Gastroesophageal sphincter (tissue), 4 donors: ENCODE measurements around the gene EMCN. TPM values are rescaled to one million over a fixed set of nuclear protein-coding genes. Genes with fewer than 3 reads are reported as not detected.

Source experiments
- ATAC-seq: fragments of 150-250 bp; one replicate; pipeline ENCODE4 v1.9.1; 2016; ENCODE audit warnings: mild to moderate bottlenecking, moderate library complexity
- H3K27ac ChIP-seq, 4 donors: fragments of 200-600 bp; sonication (generic) in 3 of 4; 1 replicate in 3 of 4; 2 replicates in 1 of 4; pipeline ENCODE4 v1.5.1; 2016 to 2019
- H3K27me3 ChIP-seq: fragments of 200-600 bp; sonication (generic); one replicate; pipeline ENCODE4 v1.5.1; 2019
- H3K36me3 ChIP-seq, 2 donors: fragments of 200-600 bp; sonication (generic); one replicate each; pipeline ENCODE4 v1.5.1; 2019; ENCODE audit warnings: control low read depth in 1 of 2
- H3K4me1 ChIP-seq, 3 donors: fragments of 200-600 bp; sonication (generic); 1 replicate in 2 of 3; 2 replicates in 1 of 3; pipeline ENCODE4 v1.5.1; 2016 to 2019; ENCODE audit warnings: control low read depth in 2 of 3
- H3K4me3 ChIP-seq, 2 donors: fragments of 200-600 bp; sonication (generic); one replicate each; pipeline ENCODE4 v1.5.1; 2019; ENCODE audit warnings: mild to moderate bottlenecking in 1 of 2, moderate library complexity in 1 of 2
- H3K9me3 ChIP-seq, 3 donors: fragments of 200-600 bp; sonication (generic); one replicate each; pipeline ENCODE4 v1.5.1; 2017 to 2019; ENCODE audit warnings: control low read depth in 2 of 3
- CTCF ChIP-seq, 4 experiments: fragments of 200-600 bp in 2 of 4; fragments of 450-650 bp in 2 of 4; sonication (generic) in 1 of 4; IDR thresholded peaks; one replicate each; pipeline ENCODE4 v1.5.1; 2017 to 2019; ENCODE audit warnings: antibody characterized with exemption in 4 of 4, mild to moderate bottlenecking in 2 of 4, moderate library complexity in 2 of 4
- EP300 ChIP-seq: sonication (generic); formaldehyde crosslinking; IDR thresholded peaks from one replicate; pipeline ENCODE4 v1.6.1; 2017; ENCODE audit warnings: antibody characterized with exemption, mild to moderate bottlenecking
- POLR2A ChIP-seq, 2 donors: fragments of 450-650 bp; IDR thresholded peaks; one replicate each; pipeline ENCODE4 v1.6.1; 2017; ENCODE audit warnings: antibody characterized with exemption in 2 of 2, mild to moderate bottlenecking in 2 of 2, moderate library complexity in 1 of 2
- POLR2AphosphoS5 ChIP-seq: sonication (generic); formaldehyde crosslinking; IDR thresholded peaks from one replicate; pipeline ENCODE4 v1.6.1; 2017; ENCODE audit warnings: antibody characterized with exemption
- WGBS, 2 donors: methylation state at CpG; one replicate each; pipeline ENCODE4 v1.1.5; 2018; ENCODE audit warnings: low coverage in 1 of 2; 5-methylcytosine and 5-hydroxymethylcytosine counted together
- total RNA-seq, 4 donors: library from RNA; depleted of rRNA; stranded (reverse); fragments of >200 nt; gene quantifications; one replicate each; pipeline ENCODE4 v1.1.0, GENCODE V29; 2016

The EMCN gene
- total RNA-seq, 4 donors from 2014 or later, result 5.3 to 26.8 (median 23.1) TPM

- peaks cover 0 to under 1% (median 0%) of the 10 kb centered on the region in 3 donors for H3K9me3 ChIP-seq
- H3K4me3 ChIP-seq, result no peak overlapping the region
- H3K36me3 ChIP-seq, result no peaks in the 10 kb centered on the region
- H3K4me1 ChIP-seq, result no peaks in the 10 kb centered on the region
- TF ChIP-seq POLR2A (IDR thresholded peaks at IDR 0.05), result no peak
- TF ChIP-seq CTCF (IDR thresholded peaks at IDR 0.05), result no peak
- TF ChIP-seq EP300, result no peak
- TF ChIP-seq POLR2AphosphoS5, result no peak
- H3K27me3 ChIP-seq, result no peaks in the 10 kb centered on the region
- ATAC-seq, result no peak
- H3K27ac ChIP-seq, result no peak overlapping the region
Observed at GRCh38 chr4:100497791-100498190, 20.0 kb downstream of the EMCN start.

GRCh38 chr4:100495074-100495473, 22.7 kb downstream of the EMCN start:
- no peak for TF ChIP-seq POLR2AphosphoS5
- TF ChIP-seq EP300, result no peak
- no peak for TF ChIP-seq POLR2A (IDR thresholded peaks at IDR 0.05)
- TF ChIP-seq CTCF (IDR thresholded peaks at IDR 0.05), result no peak
- 88 to 100% methylated on average over 1 of the region's 1 CpG for WGBS, 2 donors
- Histone ChIP-seq H3K27ac (no peak overlapping the region), H3K4me3 (no peak overlapping the region), H3K4me1 (no peaks in the 10 kb centered on the region), H3K27me3 (no peaks in the 10 kb centered on the region), H3K9me3 (peaks cover 0 to 18% (median 0%) of the 10 kb centered on the region in 3 donors), H3K36me3 (no peaks in the 10 kb centered on the region)
- ATAC-seq, result no peak

- no peak for ATAC-seq
- no peak overlapping the region for H3K27ac ChIP-seq
- peaks cover 0 to 18% (median 0%) of the 10 kb centered on the region in 3 donors for H3K9me3 ChIP-seq
- no peak for TF ChIP-seq POLR2A (IDR thresholded peaks at IDR 0.05)
- TF ChIP-seq CTCF (IDR thresholded peaks at IDR 0.05), result no peak
- no peak for TF ChIP-seq EP300
- TF ChIP-seq POLR2AphosphoS5, result no peak
- H3K4me1 ChIP-seq, result no peaks in the 10 kb centered on the region
- no peaks in the 10 kb centered on the region for H3K27me3 ChIP-seq
- H3K36me3 ChIP-seq, result no peaks in the 10 kb centered on the region
- no peak overlapping the region for H3K4me3 ChIP-seq
Observed at GRCh38 chr4:100494166-100494565, 23.7 kb downstream of the EMCN start.

GRCh38 chr4:100493756-100494155, 24.1 kb downstream of the EMCN start:
- H3K4me1 ChIP-seq, result no peaks in the 10 kb centered on the region
- H3K4me3 ChIP-seq, result no peak overlapping the region
- H3K27ac ChIP-seq, result no peak overlapping the region
- no peaks in the 10 kb centered on the region for H3K27me3 ChIP-seq
- no peaks in the 10 kb centered on the region for H3K36me3 ChIP-seq
- peaks cover 0 to 18% (median 0%) of the 10 kb centered on the region in 3 donors for H3K9me3 ChIP-seq
- ATAC-seq, result no peak
- no peak for TF ChIP-seq EP300
- TF ChIP-seq POLR2AphosphoS5, result no peak
- no peak for TF ChIP-seq POLR2A (IDR thresholded peaks at IDR 0.05)
- TF ChIP-seq CTCF (IDR thresholded peaks at IDR 0.05), result no peak

- H3K27ac ChIP-seq, result no peak overlapping the region
- H3K27me3 ChIP-seq, result no peaks in the 10 kb centered on the region
- peaks cover 0 to 18% (median 0%) of the 10 kb centered on the region in 3 donors for H3K9me3 ChIP-seq
- H3K4me1 ChIP-seq, result no peaks in the 10 kb centered on the region
- no peaks in the 10 kb centered on the region for H3K36me3 ChIP-seq
- no peak for TF ChIP-seq POLR2A (IDR thresholded peaks at IDR 0.05)
- TF ChIP-seq CTCF (IDR thresholded peaks at IDR 0.05), result no peak
- TF ChIP-seq POLR2AphosphoS5, result no peak
- no peak overlapping the region for H3K4me3 ChIP-seq
- ATAC-seq, result no peak
Observed at GRCh38 chr4:100492129-100492528, 25.7 kb downstream of the EMCN start.
